Activated CD4-positive, alpha-beta T cell treated with anti-CD3 and anti-CD28 coated beads, Interleukin-2, Interleukin-6, amounts not matched to agents 100 ng/mL and 50 ng/mL, durations not matched to agents 16 hours and 8 hours (primary cell): ENCODE measurements around the gene BDH1.

Source experiments
- DNase-seq: peaks from one replicate; pipeline ENCODE4 v3.0.0-alpha.2; 2020

BDH1 gene

GRCh38 chr3:197504641-197505121 is 51.1 kb downstream of the BDH1 start:
- DNase-seq = no peak

GRCh38 chr3:197504229-197504628 is 51.5 kb downstream of the BDH1 start:
- no peak for DNase-seq

GRCh38 chr3:197503652-197504051 is 52.1 kb downstream of the BDH1 start:
- DNase-seq = no peak

GRCh38 chr3:197501879-197502620 is 53.7 kb downstream of the BDH1 start:
- peak; percentile 77 for DNase-seq

- DNase-seq = peak; percentile 45
Observed at GRCh38 chr3:197501496-197501878, 54.3 kb downstream of the BDH1 start.

GRCh38 chr3:197500812-197501211 is 55.0 kb downstream of the BDH1 start:
- DNase-seq = no peak

- no peak for DNase-seq
Observed at GRCh38 chr3:197499427-197499826, 56.3 kb downstream of the BDH1 start.

GRCh38 chr3:197498499-197499241 is 57.1 kb downstream of the BDH1 start:
- DNase-seq = no peak

GRCh38 chr3:197496746-197497125 is 59.0 kb downstream of the BDH1 start:
- no peak for DNase-seq

- no peak for DNase-seq
Observed at GRCh38 chr3:197495999-197496745, 59.6 kb downstream of the BDH1 start.

GRCh38 chr3:197495499-197495898 is 60.3 kb downstream of the BDH1 start:
- DNase-seq = no peak

GRCh38 chr3:197495059-197495455 is 60.7 kb downstream of the BDH1 start:
- DNase-seq = no peak

GRCh38 chr3:197494366-197495058 is 61.3 kb downstream of the BDH1 start:
- DNase-seq = no peak

- no peak for DNase-seq
Observed at GRCh38 chr3:197493049-197493448, 62.7 kb downstream of the BDH1 start.

GRCh38 chr3:197491923-197492664 is 63.7 kb downstream of the BDH1 start:
- DNase-seq = no peak

- no peak for DNase-seq
Observed at GRCh38 chr3:197491478-197491877, 64.3 kb downstream of the BDH1 start.

GRCh38 chr3:197490098-197491058 is 65.4 kb downstream of the BDH1 start:
- no peak for DNase-seq

GRCh38 chr3:197487911-197488391 is 67.8 kb downstream of the BDH1 start:
- DNase-seq = no peak

GRCh38 chr3:197486861-197487260 is 68.9 kb downstream of the BDH1 start:
- DNase-seq = no peak

- DNase-seq = no peak
Observed at GRCh38 chr3:197485143-197485542, 70.6 kb downstream of the BDH1 start.
